ENCODE results near the gene MTHFD1L.

GRCh38 chr6:150866991-150867501 lies 1.5 kb downstream of the MTHFD1L start:
- TF ChIP-seq, protein P1, sequence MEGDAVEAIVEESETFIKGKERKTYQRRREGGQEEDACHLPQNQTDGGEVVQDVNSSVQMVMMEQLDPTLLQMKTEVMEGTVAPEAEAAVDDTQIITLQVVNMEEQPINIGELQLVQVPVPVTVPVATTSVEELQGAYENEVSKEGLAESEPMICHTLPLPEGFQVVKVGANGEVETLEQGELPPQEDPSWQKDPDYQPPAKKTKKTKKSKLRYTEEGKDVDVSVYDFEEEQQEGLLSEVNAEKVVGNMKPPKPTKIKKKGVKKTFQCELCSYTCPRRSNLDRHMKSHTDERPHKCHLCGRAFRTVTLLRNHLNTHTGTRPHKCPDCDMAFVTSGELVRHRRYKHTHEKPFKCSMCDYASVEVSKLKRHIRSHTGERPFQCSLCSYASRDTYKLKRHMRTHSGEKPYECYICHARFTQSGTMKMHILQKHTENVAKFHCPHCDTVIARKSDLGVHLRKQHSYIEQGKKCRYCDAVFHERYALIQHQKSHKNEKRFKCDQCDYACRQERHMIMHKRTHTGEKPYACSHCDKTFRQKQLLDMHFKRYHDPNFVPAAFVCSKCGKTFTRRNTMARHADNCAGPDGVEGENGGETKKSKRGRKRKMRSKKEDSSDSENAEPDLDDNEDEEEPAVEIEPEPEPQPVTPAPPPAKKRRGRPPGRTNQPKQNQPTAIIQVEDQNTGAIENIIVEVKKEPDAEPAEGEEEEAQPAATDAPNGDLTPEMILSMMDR (IDR thresholded peaks at IDR 0.05), result no peak
- TF ChIP-seq POLR2A (IDR thresholded peaks at IDR 0.05), result no peak

Measured in Peyer's patch (tissue), 4 donors.